IMR-90 (cell line): ENCODE measurements around the gene HMGCS2.

Experiments
- BHLHE40 ChIP-seq: fragments of 150-350 bp; IDR thresholded peaks from 2 replicates; pipeline ENCODE4 v1.6.1; 2016; ENCODE audit warnings: mild to moderate bottlenecking, low read depth, low read length
- CEBPB ChIP-seq: IDR thresholded peaks from 2 replicates; pipeline ENCODE4 v1.6.1; 2012; ENCODE audit warnings: low read depth, low read length, improper control_type of control experiment
- FOS ChIP-seq: fragments of 150-350 bp; IDR thresholded peaks from 2 replicates; pipeline ENCODE4 v1.6.1; 2016; ENCODE audit warnings: low read depth, low read length
- MAFK ChIP-seq: IDR thresholded peaks from 2 replicates; pipeline ENCODE4 v1.6.1; 2012; ENCODE audit warnings: low read depth, low read length, improper control_type of control experiment
- POLR2A ChIP-seq: IDR thresholded peaks from 2 replicates; pipeline ENCODE4 v1.6.1; 2012; ENCODE audit warnings: mild to moderate bottlenecking, low read depth, low read length
- RAD21 ChIP-seq: IDR thresholded peaks from 2 replicates; pipeline ENCODE4 v1.6.1; 2012; ENCODE audit warnings: low read length, improper control_type of control experiment
- RFX5 ChIP-seq: IDR thresholded peaks from 2 replicates; pipeline ENCODE4 v1.8.0; 2012; ENCODE audit warnings: low read depth, mild to moderate bottlenecking, low read length, moderate library complexity
- TF ChIP-seq, protein P1 (sequence below): conservative IDR thresholded peaks from 2 replicates; pipeline ENCODE4 v1.5.1; 2012; ENCODE audit warnings: mild to moderate bottlenecking, low read depth, low read length, improper control_type of control experiment

- no peak for TF ChIP-seq POLR2A
- no peak for TF ChIP-seq BHLHE40
- TF ChIP-seq, protein P1, sequence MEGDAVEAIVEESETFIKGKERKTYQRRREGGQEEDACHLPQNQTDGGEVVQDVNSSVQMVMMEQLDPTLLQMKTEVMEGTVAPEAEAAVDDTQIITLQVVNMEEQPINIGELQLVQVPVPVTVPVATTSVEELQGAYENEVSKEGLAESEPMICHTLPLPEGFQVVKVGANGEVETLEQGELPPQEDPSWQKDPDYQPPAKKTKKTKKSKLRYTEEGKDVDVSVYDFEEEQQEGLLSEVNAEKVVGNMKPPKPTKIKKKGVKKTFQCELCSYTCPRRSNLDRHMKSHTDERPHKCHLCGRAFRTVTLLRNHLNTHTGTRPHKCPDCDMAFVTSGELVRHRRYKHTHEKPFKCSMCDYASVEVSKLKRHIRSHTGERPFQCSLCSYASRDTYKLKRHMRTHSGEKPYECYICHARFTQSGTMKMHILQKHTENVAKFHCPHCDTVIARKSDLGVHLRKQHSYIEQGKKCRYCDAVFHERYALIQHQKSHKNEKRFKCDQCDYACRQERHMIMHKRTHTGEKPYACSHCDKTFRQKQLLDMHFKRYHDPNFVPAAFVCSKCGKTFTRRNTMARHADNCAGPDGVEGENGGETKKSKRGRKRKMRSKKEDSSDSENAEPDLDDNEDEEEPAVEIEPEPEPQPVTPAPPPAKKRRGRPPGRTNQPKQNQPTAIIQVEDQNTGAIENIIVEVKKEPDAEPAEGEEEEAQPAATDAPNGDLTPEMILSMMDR, result no peak
- TF ChIP-seq RAD21, result no peak
- TF ChIP-seq CEBPB, result no peak
- no peak for TF ChIP-seq MAFK
- TF ChIP-seq RFX5, result no peak
- no peak for TF ChIP-seq FOS
Measured at GRCh38 chr1:119782631-119783325, 14.1 kb upstream of the HMGCS2 start.
